Measurements from ENCODE around the gene RNF157.

Gene RNF157

DNA sequence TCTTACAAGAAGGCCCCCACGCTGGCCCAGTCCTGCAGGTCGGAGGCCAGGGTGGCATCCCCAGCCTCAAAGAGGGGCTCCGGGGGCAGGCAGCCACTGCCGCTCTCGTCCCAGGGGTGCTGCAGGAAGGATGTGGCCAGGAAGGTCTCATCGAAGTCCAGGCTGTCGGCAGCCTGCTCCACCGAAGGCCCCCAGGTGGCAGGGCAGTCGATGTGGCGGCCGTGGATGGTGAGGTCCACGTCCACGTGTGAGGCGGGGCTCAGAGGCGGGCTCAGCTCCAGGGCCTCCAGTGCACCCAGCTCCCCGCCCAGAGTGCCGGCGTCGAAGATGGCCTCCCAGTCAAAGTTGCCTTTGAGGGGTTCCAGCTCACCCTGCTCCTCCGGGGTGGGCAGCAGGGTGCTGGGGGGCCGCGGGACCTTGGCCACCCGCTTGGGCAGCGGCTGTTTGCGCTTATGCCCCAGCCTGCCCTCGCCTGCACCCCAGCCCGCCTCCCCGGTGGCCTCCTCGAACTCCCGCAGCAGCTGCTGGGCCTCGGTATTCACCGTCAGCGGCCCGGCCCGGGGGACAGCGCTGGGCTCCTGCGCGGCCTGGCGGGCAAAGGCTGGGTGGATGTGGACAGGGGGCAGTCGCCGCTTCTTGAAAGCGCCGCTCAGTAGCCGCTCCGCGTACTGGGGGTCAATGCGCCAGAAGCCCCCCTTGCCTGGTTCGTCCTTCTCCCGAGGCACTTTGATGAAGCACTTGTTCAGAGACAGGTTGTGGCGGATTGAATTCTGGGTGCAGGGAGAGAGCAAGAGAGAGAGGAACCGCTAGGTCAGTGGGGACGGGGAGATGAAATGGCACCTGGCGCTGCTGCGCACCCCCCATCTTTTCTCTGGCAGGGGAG lies 102.7 kb downstream of the RNF157 start:
- DNase-seq = no peak

DNA sequence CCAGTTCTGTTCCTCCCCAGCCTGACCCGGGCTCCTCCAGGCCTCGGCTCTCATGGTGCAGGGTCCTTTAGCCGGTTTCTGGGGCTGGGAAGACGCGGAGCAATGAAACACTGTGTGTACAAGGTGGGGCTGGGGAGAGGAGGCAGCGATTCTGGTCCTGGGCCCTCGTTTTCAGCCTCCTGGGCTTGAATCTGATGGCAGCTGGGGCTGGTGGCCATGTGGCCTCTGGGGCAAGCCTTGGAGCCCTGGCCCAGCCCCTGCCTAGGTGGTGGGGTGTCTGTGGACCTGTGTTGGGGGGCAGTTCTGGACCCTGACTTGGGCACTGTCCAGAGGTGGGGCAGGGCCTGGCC lies 103.3 kb downstream of the RNF157 start:
- no peak for DNase-seq

DNA sequence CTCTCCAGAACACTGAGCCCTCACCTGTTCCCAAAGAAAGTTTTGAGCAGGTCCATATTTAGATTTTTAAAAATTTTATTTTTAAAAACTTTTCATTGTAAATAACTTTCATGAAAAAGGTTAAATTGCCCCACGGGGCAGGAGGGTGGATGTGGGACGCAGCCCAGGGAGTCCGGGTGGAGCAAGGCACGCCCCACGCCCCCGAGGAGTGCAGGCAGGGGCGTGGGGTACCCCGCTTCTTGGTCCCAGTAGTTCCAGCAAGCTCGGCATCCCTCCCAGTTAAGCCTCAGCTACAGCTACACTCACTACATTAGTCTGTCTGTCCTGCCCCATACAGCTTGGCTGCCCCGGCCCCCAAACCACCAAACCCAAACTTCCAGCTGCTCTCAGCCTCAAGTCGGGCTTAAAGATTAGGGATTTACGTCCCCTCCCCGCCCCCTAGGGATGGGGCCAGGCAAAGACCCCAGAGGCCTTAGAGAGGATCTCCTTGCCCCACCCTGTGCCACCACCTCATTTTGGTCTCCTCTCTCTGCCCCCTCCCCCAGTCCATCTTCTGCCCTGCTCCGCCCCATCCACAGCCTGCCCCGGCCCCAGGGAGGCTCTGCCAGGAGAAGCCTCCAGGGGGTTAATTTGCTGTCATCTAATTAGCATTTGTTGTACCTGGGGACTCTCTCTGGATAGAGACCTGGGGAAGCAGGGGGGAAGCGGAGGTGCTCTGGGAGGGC lies 103.9 kb downstream of the RNF157 start:
- no peak for DNase-seq

DNA sequence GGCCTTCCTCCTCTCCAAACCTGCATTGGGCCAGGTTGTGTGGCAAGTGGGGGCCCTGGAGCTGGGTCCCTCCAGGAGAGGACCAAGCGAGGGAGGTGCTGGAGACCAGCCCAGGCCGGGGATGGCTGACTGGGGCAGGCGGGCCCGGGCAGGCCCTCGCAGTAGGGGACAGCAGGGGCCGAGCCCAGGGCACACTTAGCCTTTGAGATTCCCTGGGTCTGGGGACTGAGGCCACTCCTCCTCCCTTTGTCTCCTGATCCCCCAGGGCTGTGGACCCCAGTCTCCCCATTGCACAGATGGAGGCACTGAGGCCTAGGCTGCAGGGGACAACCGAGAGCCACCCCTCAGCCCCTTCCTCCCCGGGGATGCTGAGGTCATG lies 104.5 kb downstream of the RNF157 start:
- DNase-seq = no peak

DNA sequence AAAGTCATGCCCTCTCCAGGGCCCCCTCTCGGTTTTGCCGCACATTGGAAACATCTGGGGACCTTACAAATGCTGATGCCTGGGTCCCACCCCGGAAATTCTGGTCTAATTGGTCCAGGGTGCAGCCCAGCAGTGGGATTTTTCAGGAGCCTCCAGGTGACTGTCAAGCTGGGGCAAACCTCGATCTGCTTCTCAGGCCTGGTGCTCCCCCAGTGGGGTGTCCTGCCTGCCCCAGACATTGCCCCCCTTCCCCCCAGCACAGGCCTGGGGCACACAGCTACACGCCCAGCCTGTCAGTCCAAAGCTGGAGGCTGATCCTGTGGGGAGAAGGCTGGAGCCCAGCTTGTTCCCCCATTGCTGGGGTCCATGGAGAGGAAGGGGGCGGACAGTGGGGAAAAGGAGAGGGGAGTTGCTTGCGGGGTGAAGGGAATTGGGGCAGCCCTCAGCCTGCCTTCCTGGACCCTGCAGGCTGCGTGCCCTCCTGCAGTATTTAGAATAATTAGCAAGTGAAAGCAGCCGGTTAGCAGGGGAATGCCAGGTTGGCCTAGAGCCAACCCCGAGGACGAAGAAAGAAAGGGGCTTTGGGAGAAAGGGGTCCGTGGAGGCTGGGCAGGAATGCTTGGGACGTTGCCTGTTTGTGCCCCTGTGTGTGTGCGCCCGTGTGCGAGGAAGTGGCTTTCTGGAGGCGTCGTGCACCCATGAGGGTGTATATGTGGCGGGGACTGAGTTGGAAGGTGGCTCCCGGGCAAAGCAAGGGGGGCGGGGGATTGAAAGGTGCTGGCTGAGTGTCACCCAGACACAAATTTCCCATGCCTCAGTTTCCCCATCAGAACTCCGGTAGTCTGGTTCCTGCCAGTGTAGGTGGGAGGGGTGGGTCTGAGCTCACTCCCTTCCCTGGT lies 105.1 kb downstream of the RNF157 start:
- no peak for DNase-seq

DNA sequence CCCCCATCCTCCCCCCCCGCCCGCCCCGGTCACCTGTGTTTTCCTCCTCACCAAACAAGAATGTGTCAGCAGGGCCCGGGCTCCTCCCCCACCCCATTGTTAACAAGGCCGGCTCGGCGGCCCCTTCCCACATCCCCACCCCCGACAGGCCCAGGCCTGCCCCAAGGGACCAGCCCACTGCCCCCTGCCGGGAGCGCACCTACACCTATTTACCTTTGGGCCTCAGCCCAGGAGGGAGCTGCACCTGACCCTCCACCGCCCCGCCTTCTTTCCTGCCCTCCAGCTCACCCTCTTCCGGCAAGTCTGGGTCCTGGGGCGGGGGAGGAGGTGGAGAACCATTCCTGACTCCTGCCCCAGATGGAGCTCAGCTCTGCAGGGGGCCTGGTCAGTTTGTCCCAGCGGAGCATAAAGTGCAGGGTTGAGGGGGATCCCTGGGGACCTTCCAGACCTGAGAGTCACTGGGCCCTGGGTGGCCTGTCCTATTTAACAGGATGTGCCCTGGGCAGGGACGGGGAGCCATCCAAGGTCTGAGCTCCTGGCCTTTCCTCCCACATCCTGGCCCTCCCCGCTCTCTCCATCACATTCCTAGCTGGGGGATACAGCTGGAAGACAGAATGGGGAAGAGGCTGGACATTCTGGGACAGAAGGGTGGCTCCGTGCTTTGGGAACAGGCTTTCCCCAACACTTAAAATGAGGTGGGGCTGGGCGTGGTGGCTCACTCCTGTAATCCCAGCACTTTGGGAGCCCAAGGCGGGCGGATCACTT lies 107.5 kb downstream of the RNF157 start:
- DNase-seq = no peak

DNA sequence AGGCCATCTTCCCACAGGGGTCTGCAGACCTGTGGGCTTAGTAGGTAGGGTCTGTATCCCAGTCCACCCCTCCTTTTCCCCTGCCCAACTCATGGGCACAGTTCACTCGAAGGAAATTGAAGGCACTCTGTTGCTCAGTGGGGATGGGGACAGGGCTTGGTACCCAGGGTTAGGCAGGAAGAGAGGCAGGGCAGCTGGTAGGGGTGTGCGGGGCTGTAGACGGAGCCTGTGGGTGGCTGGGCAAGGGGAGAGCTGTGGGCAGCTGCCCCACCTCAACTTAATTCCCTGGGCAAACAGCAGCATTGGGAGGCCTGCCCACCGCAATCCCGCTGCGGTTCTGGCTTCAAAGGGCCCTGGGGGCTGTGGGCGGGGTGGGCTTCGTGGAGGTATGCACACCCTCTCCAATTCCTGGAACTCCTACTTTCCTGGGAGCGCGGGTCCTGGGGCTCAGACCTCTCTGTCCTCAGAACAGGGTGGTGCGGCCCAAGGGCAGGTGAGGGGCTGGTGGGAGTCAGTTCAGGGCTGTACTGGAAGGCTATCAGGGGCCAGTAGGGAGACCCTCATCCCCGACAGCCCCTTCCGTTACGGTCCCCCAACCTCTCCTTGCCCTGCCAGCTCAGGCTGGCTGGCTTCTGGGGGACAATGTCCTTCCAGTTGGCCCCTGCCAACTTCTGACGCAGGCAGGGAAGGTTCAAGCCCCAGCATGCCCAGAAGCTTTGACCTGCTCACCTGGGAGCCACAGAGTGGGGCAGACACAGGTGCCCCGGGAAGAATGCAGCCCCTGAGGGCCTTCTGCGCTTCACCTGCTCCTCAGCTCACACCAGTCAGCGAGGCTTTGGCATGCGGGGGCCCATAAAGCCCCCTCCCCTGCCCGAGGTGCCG lies 108.4 kb downstream of the RNF157 start:
- no peak for DNase-seq

DNA sequence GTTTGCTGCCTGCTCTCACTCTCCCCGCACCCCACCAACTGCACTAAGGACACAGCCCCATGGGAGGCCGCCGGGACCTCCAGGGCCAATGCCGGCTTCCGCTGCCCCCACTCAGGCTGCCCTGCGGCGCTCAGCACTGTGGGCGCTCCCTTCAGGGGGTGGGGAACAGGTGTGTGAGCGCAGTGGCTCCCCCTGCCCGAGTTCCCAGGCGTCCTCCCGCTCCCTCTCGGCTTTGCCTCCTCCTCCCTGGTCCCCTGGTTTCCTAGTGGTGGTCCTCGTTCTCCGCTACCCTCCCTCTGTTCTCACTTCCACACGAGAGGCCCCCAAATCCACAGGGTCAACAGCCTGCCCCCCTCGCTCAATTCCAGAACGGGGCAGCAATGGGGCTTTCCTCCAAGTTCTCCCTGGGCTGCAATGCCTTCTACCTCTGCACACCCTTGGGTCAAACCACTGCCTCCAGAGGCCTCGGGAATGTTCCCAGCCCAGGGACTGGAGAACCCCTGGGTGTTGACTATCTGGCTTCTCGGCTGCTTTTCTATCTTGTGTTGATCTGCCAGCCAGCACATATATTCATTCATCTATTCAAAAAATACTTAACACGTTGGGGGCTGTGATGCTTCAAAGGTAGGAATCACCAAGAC lies 109.1 kb downstream of the RNF157 start:
- DNase-seq = no peak

DNA sequence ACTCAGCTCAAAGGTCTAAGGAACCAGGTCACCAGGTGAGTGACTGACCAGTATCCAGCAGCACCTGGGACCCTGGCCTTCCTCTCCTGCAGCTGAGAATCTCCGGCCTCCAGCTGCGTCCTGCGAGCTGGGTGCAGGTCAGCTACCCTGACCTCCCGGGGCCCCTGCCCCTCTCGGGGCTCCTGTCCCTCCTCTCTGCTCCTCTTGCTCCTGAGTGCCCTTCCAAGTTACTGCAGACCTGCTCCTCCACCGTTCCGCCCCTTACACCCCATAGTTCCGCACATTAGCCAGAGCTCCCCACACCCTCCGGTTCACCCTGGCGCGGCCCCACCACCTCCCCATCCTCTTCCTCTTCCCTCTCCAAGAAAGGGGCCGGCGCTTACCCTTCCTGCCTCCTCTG lies 109.8 kb downstream of the RNF157 start:
- DNase-seq = no peak

DNA sequence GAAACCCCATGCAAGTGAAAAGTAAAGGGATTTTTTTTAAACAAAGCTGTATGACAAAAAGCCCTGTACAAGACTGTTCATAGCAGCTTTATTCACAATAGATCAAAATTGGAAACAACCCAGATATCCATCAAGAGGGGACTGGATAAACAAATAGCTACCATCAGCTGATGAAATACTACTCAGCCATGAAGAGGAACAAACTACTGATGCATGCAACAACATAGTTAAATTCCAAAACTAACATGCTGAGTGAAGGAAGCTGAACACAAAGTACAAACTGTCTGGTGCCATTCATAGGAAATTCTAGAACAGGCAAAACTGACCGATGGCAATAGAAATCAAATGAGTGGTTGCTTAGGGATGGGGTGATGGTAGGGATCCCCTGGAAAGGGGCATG lies 114.4 kb downstream of the RNF157 start:
- DNase-seq = no peak

DNA sequence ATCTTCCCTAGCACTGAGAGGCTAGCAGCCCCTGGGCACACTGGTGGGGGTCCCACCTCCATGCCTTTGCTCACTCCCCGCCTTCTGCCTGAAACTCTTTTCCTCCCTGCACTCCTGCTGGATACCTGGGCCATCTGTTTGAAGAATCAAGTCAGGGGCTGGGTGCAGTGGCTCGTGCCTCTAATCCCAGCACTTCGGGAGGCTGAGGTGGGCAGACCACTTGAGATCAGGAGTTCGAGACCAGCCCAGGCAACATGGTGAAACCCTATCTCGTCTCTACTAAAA lies 115.0 kb downstream of the RNF157 start:
- no peak for DNase-seq

DNA sequence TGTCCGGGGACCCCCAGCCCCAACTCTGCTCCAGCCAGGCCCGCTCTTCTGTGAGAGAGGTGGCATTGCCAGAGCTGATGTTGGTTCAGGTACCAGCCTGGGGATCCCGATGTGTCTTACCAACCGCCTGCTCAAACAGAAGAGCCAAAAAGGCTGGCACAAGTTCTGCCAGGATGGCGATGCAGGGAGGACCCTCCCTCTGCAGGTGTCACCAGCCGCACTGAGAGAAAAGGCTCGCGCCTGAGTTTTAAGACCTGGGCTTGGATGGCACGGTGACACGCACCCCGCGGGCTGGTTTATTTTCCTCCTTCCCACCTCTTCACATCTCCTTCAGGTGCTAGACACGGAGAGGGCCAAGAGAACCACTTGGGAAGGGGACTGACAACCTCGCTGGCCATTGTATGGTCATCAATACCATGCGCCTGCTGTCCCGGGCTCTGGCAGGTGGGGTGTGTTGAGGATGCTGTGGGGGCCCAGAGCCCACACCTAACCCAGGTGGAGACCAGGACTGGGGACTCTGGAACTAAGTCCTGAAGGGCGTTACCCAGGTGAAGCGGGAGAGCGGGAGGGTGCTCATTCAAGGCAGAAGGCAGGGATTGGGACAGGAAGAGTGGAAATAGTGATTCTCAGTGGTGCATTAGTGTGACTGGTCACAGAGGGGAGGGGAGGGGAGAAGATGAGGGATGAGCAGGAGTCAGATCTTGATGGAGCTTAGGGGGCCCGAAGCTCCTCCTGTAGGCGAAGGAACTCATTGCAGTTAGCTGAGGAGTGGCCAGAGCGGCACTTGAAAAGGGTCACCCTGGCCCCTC lies 115.5 kb downstream of the RNF157 start:
- DNase-seq = no peak

DNA sequence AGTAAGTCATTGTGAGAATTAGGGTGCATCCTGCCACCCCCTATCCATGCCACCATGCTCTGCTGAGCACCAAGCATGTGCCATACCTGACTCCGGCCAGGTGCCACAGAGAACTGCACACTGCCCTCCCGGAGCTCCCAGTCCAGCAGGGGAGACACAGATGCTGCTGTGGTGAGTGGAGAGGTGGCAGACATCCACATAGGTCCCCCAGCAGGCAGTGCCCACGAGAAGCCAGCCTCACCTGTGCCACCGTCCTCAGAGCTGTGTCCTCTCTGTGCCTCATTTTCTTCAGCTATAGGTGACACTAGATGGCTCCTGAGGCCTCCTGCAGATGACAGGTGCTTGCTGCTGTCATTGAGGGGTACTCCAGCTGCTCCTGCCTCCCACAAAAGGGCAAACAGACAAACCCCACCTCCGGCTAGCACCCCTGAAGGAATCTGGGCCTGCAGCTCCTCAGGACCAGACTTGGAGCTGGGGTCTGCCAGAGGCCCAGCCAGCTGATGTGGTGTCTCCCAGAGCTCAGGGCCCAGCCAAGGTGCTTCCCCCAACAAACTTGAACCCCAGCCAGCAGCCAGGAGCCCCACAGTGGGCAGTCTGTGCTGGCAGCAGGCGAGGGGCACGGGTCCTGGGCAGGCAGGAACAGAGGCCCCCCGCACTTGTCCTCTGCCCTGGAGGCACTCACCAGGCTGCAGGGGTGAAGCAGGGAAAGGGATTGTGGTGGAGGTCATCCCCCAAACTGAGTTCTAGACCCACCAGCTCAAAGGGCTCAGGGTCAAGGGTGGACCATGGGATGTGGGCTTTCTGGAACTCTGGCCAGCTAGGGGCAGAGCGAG lies 116.3 kb downstream of the RNF157 start:
- no peak for DNase-seq

DNA sequence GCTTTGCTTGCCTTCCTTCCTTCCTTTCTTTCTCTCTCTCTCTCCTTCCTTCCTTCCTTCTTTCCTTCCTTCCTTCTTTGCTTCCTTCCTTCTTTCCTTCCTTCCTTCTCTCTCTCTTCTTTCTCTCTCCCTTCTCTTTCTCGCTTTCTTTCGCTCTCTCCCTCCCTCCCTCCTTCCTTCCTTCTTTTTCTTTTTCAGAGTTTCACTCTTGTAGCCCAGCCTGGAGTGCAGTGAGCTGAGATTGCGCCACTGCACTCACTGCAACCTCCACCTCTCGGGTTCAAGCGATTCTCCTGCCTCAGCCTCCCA lies 117.1 kb downstream of the RNF157 start:
- DNase-seq = no peak

DNA sequence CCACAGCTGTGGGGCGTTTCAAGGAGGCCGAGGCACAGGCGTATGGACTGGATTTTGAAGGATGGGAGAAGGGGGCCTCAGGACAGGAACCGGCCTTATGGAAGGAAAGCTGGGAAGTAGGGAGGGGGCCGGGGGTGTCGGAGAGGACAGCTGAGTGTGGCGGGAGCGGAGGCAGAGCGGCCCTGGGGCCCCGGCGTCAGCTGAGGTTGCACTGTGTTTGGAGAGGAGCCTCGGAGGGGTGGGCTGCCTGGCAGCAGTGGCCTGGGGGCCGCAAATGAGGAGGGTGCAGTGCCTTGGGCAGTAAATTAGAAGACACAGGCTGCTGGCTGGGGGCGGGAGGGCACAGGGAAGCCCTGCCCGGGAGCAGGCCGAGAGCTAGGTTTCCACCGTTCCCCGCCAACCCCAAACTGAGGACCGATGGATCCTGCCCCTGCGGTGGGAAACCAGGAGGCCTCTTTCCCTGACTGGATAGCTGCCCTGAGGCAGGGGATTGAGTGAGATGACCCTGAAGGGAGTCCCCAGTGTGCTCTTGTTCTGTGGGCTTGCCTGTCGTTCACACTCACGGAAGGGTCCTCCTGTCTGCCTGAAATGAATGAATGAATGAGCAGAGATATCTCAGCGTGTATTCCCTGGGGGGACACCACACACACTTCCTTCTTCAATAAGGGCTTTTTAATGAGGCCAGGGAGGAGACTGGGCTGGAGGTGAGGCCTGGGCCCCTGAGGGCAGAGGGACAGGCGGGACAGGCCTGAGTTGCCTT lies 117.7 kb downstream of the RNF157 start:
- no peak for DNase-seq

DNA sequence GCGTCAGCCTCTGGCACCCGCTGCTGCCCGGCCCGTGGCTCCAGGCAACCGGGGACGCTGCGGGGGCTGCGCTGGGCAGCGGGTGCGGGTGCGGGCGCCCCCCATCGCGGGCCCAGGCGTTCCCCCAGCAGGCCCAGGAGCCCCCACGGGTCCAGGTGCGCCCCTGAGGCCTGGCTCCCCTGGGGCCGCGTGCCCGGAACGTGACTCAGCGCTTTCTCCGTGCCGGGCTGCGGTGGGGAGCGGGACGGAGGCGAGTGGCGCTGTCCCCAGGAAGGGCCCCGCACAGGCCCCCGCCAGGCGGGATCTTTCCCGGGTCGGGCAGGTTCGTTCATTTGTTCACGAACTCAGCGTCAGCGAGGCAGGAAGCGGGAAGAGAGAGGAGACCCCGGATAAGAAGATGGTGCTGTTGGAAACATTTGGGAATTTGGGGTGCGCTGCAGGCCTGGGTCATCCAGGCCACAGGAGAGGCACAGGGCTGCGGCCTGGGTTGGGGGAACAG lies 118.3 kb downstream of the RNF157 start:
- no peak for DNase-seq

DNA sequence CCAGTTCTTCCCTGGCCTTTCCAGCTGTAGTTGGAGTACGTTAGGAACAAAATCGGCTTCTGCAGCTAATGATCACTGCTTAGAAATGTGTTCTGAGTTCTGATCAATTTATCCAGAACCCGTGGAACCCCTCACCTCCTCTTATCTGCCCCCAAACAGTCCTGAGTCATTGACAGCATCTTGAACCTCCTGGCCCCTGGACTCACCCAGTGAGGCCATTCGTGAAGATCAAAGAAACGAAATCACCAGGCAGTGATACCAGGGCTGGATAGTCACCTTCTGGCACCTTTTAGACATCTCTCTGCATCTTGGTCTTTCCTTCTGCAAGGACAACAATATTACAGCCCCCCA lies 119.7 kb downstream of the RNF157 start:
- DNase-seq = no peak

DNA sequence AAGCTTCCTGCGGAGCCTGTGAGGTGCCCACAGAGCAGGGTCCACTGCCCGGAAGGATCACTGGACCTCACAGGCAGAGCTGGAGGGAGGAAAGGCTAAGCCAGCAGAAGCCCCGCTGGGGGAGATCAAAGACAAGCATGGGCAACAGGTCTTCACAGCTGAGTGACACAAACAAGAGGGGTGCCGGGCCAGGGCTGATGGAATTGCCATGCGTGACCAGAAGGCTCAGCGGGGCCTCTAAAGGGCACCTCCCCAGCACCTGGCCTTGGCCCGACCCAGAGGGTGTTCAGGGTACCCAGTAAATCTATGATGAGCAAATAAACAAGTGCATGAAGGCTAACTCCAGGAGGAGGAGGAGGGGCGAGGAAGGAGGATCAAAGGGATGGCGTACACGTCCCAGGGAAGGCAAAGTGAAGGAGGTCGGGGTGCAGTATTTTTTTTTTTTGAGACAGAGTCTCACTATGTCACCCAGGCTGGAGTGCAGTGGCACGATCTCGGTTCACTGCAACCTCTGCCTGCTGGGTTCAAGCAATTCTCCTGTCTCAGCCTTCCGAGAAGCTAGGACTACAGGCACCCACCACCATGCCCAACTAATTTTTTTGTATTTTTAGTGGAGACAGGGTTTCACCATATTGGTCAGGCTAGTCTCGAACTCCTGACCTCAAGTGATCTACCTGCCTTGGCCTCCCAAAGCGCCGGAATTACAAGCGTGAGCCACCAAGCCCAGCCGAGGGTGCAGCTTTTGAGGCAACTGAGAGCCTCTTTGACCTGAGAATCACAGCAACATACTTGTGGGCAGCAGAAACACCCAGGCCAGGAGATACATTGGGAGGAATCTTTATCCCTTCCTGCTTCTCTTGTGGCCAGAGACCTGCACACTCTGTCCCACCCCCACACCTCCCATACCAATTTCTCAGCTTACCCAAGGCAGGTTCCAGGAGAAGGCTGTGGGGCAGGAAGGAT lies 120.6 kb downstream of the RNF157 start:
- no peak for DNase-seq

Measured in MV-4-11 (cell line).